ENCODE measurements around the gene UBAC2.

DNA sequence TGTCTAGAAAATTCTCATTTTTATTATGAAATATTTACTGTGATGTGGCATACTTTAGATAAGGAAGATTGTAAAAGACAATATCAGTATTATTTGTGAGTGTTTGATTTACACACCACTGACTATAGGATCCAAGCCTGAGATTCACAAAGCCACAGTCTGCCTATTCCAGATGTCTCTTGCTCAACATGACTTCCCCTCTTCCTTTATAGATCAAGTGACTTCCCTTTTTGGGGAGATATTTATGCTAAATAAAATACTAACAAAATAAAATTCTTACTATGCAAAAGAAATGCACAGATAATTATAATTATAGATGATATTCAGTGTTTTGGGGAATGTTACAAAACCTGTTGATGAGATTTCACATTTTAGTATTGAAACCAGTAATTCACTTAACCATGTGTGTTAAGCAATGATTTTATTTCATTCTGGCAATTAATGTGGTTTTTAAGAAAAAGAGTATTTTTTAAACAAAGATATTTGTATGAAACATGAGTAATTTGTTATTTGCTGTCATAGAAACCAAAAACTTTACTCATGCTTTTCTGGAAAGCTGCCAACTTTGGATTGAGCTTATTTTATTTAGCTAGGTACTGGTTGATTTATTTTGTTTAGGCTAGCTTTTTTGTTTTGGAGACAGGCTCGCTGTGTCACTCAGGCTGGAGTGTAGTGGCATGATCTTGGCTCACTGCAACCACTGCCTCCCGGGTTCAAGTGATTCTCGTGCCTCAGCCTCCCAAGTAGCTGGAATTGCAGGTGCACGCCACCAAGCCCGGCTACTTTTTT lies 120.2 kb downstream of the UBAC2 start:
- TF ChIP-seq EP300 (IDR thresholded peaks at IDR 0.05) = no peak
- TF ChIP-seq, protein P1, sequence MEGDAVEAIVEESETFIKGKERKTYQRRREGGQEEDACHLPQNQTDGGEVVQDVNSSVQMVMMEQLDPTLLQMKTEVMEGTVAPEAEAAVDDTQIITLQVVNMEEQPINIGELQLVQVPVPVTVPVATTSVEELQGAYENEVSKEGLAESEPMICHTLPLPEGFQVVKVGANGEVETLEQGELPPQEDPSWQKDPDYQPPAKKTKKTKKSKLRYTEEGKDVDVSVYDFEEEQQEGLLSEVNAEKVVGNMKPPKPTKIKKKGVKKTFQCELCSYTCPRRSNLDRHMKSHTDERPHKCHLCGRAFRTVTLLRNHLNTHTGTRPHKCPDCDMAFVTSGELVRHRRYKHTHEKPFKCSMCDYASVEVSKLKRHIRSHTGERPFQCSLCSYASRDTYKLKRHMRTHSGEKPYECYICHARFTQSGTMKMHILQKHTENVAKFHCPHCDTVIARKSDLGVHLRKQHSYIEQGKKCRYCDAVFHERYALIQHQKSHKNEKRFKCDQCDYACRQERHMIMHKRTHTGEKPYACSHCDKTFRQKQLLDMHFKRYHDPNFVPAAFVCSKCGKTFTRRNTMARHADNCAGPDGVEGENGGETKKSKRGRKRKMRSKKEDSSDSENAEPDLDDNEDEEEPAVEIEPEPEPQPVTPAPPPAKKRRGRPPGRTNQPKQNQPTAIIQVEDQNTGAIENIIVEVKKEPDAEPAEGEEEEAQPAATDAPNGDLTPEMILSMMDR (IDR thresholded peaks at IDR 0.05) = no peak
- no peak for TF ChIP-seq POLR2A (IDR thresholded peaks at IDR 0.05)
- no peak for TF ChIP-seq POLR2AphosphoS5 (IDR thresholded peaks at IDR 0.05)

Measured in suprapubic skin (tissue), 4 donors.